Neuronal stem cell (in vitro differentiated cells): ENCODE results near the gene PFKFB4.

Experiments used
- DNase-seq: peaks from one replicate; pipeline ENCODE4 v3.0.0-alpha.2; 2013; ENCODE audit warnings: low spot score
- H2AFZ ChIP-seq: one replicate; pipeline ENCODE4 v1.6.1; 2013; ENCODE audit warnings: mild to moderate bottlenecking, low read length, inconsistent platforms
- H2AK5ac ChIP-seq: 2 replicates; pipeline ENCODE4 v1.6.1; 2013; ENCODE audit warnings: low read depth, mild to moderate bottlenecking, inconsistent platforms, low read length, moderate library complexity, mixed read lengths
- H2BK120ac ChIP-seq: 2 replicates; pipeline ENCODE4 v1.6.1; 2013; ENCODE audit warnings: low read depth, mild to moderate bottlenecking, inconsistent platforms, low read length, moderate library complexity, mixed read lengths
- H2BK12ac ChIP-seq: one replicate; pipeline ENCODE4 v1.6.1; 2013; ENCODE audit warnings: low read length, inconsistent platforms
- H2BK15ac ChIP-seq: 2 replicates; pipeline ENCODE4 v1.6.1; 2013; ENCODE audit warnings: mild to moderate bottlenecking, low read length, inconsistent platforms, mixed read lengths
- H2BK5ac ChIP-seq: one replicate; pipeline ENCODE4 v1.6.1; 2013; ENCODE audit warnings: inconsistent platforms, mild to moderate bottlenecking, low read length, moderate library complexity
- H3K14ac ChIP-seq: one replicate; pipeline ENCODE4 v1.6.1; 2013; ENCODE audit warnings: low read length, inconsistent platforms
- H3K18ac ChIP-seq: 2 replicates; pipeline ENCODE4 v1.6.1; 2013; ENCODE audit warnings: low read length, inconsistent platforms
- H3K23ac ChIP-seq: 2 replicates; pipeline ENCODE4 v1.6.1; 2013; ENCODE audit warnings: low read depth, mild to moderate bottlenecking, mixed read lengths, low read length, inconsistent platforms; ENCODE audit not compliant: poor library complexity
- H3K27ac ChIP-seq: replicated peaks from 3 replicates; pipeline ENCODE4 v1.5.1; 2013; ENCODE audit warnings: low read length, inconsistent platforms
- H3K27me3 ChIP-seq, 3 experiments: 2 replicates each; pipeline ENCODE4 v1.6.1; 2013; ENCODE audit warnings: low read length in 3 of 3, mild to moderate bottlenecking in 2 of 3, inconsistent platforms in 1 of 3, low read depth in 1 of 3, mixed read lengths in 1 of 3, moderate library complexity in 1 of 3; ENCODE audit not compliant: control insufficient read depth in 3 of 3, insufficient read depth in 3 of 3
- H3K36me3 ChIP-seq, 2 donors: replicated peaks in 1 of 2; 2 replicates each; pipeline ENCODE4 v1.6.1; 2013; ENCODE audit warnings: low read length in 2 of 2; ENCODE audit not compliant: control insufficient read depth in 2 of 2, insufficient read depth in 2 of 2
- H3K4ac ChIP-seq: 2 replicates; pipeline ENCODE4 v1.6.1; 2013; ENCODE audit warnings: inconsistent platforms, mild to moderate bottlenecking, low read length, moderate library complexity
- H3K4me1 ChIP-seq, 2 donors: 1 replicate in 1 of 2; 2 replicates in 1 of 2; pipeline ENCODE4 v1.6.1; 2013; ENCODE audit warnings: low read length in 2 of 2, low read depth in 1 of 2; ENCODE audit not compliant: control insufficient read depth in 2 of 2, insufficient read depth in 1 of 2
- H3K4me2 ChIP-seq: one replicate; pipeline ENCODE4 v1.6.1; 2013; ENCODE audit warnings: mild to moderate bottlenecking, low read length, inconsistent platforms; ENCODE audit not compliant: insufficient read depth, poor library complexity, severe bottlenecking
- H3K4me3 ChIP-seq, 2 donors: 2 replicates each; pipeline ENCODE4 v1.5.1; 2013; ENCODE audit warnings: low read length in 2 of 2, mild to moderate bottlenecking in 2 of 2, inconsistent platforms in 1 of 2, moderate library complexity in 1 of 2
- H3K79me1 ChIP-seq: one replicate; pipeline ENCODE4 v1.6.1; 2013; ENCODE audit warnings: low read depth, mild to moderate bottlenecking, inconsistent platforms, low read length, moderate library complexity
- H3K9ac ChIP-seq: one replicate; pipeline ENCODE4 v1.6.1; 2013; ENCODE audit warnings: mild to moderate bottlenecking, low read depth, low read length, inconsistent platforms; ENCODE audit not compliant: poor library complexity
- H3K9me3 ChIP-seq, 2 donors: replicated peaks in 1 of 2; 2 replicates each; pipeline versions ENCODE3 to v1.6.1; 2013; ENCODE audit warnings: low read length in 2 of 2, mild to moderate bottlenecking in 2 of 2, inconsistent platforms in 1 of 2, low read depth in 1 of 2, mixed read lengths in 1 of 2, moderate library complexity in 1 of 2; ENCODE audit not compliant: control insufficient read depth in 2 of 2, insufficient read depth in 1 of 2
- H4K8ac ChIP-seq: one replicate; pipeline ENCODE4 v1.6.1; 2013; ENCODE audit warnings: low read depth, mild to moderate bottlenecking, inconsistent platforms, low read length, moderate library complexity
- H4K91ac ChIP-seq: one replicate; pipeline ENCODE4 v1.6.1; 2013; ENCODE audit warnings: low read length, low read depth, mild to moderate bottlenecking, inconsistent platforms; ENCODE audit not compliant: poor library complexity
- WGBS, 2 donors: extraction: QIAGEN DNeasy Blood & Tissue Kit; methylation state at CpG; one replicate each; pipeline ENCODE4 v1.1.7; 2013; ENCODE audit warnings: missing lambda C conversion rate in 2 of 2, mixed read lengths in 1 of 2; ENCODE audit not compliant: insufficient read length in 2 of 2, insufficient replicate concordance in 1 of 2; ENCODE audit errors: extremely low coverage in 2 of 2; 5-methylcytosine and 5-hydroxymethylcytosine counted together

Gene PFKFB4

DNA sequence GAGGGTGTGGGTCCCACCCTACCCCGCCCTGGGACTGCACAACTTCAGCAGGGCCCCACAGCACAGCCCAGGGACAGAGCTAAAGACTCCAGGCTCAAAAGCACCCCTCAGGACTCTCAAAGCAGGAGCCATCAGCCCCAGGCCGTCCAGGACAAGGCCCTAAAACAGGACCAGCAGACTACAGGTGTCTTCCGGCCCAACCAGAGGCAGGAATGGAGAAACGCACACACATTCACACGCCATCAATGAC lies 84.0 kb downstream of the PFKFB4 start:
- peak overlapping the region; percentile 86 for H3K18ac ChIP-seq
- no peak overlapping the region for H4K8ac ChIP-seq
- H2BK120ac ChIP-seq: peak overlapping the region; percentile 73
- H3K9me3 ChIP-seq: no peaks in the 10 kb centered on the region
- peak overlapping the region; percentile 78 for H2BK12ac ChIP-seq
- H2AFZ ChIP-seq: peak overlapping the region; percentile 84
- peaks cover 5% of the 10 kb centered on the region for H3K79me1 ChIP-seq
- no peak for DNase-seq
- H3K4me1 ChIP-seq: peaks cover 11 to 14% of the 10 kb centered on the region in 2 donors
- peak overlapping the region; percentile 56 for H2BK5ac ChIP-seq
- H3K36me3 ChIP-seq: peaks cover 14 to 31% of the 10 kb centered on the region in 2 donors
- H2AK5ac ChIP-seq: peak overlapping the region; percentile 86
- H3K23ac ChIP-seq: no peak overlapping the region
- H3K4me2 ChIP-seq: peak overlapping the region; percentile 72
- no peak overlapping the region for H4K91ac ChIP-seq
- H3K4me3 ChIP-seq: peak overlapping the region; percentile 76 to 81
- H3K27ac ChIP-seq: peak overlapping the region; percentile 79
- no peak overlapping the region for H3K14ac ChIP-seq
- H3K9ac ChIP-seq: peak overlapping the region; percentile 64
- WGBS, 2 donors: no CpG with 5 or more reads among the region's 5 CpGs
- H2BK15ac ChIP-seq: peak overlapping the region; percentile 96
- H3K27me3 ChIP-seq: no peaks in the 10 kb centered on the region
- H3K4ac ChIP-seq: no peak overlapping the region

- WGBS, 2 donors: no CpG with 5 or more reads among the region's 1 CpG
- H4K91ac ChIP-seq: no peak overlapping the region
- H3K4me3 ChIP-seq: no peak overlapping the region
- H3K4me2 ChIP-seq: no peak overlapping the region
- H4K8ac ChIP-seq: no peak overlapping the region
- H2BK5ac ChIP-seq: no peak overlapping the region
- H3K14ac ChIP-seq: no peak overlapping the region
- H3K9ac ChIP-seq: peak overlapping the region; percentile 9
- peaks cover 24 to 28% of the 10 kb centered on the region in 2 donors for H3K4me1 ChIP-seq
- no peaks in the 10 kb centered on the region for H3K27me3 ChIP-seq
- no peak overlapping the region for H3K23ac ChIP-seq
- H2AK5ac ChIP-seq: peak overlapping the region; percentile 84
- H3K79me1 ChIP-seq: peaks cover 12% of the 10 kb centered on the region
- peaks cover 24 to 39% of the 10 kb centered on the region in 2 donors for H3K36me3 ChIP-seq
- no peak overlapping the region for H2AFZ ChIP-seq
- H2BK15ac ChIP-seq: no peak overlapping the region
- peak overlapping the region; percentile 28 for H3K18ac ChIP-seq
- no peak for DNase-seq
- no peak overlapping the region for H2BK12ac ChIP-seq
- no peak overlapping the region for H3K27ac ChIP-seq
- no peaks in the 10 kb centered on the region for H3K9me3 ChIP-seq
- H3K4ac ChIP-seq: no peak overlapping the region
- H2BK120ac ChIP-seq: no peak overlapping the region
Observed at GRCh38 chr3:48470286-48470685, 86.3 kb downstream of the PFKFB4 start.

- Histone ChIP-seq H2BK5ac (no peak overlapping the region), H2AK5ac (no peak overlapping the region), H4K91ac (no peak overlapping the region), H3K9me3 (no peaks in the 10 kb centered on the region), H3K79me1 (peaks cover 12% of the 10 kb centered on the region), H3K27me3 (no peaks in the 10 kb centered on the region), H3K27ac (no peak overlapping the region), H3K36me3 (peaks cover 31 to 39% of the 10 kb centered on the region in 2 donors), H2BK15ac (no peak overlapping the region), H2AFZ (no peak overlapping the region), H3K4me2 (no peak overlapping the region), H3K4me1 (peaks cover 25% of the 10 kb centered on the region in 2 donors), H3K18ac (peak overlapping the region; percentile 21), H2BK12ac (no peak overlapping the region), H4K8ac (peak overlapping the region; percentile 72), H3K4ac (no peak overlapping the region), H3K23ac (peak overlapping the region; percentile 29), H3K14ac (no peak overlapping the region), H2BK120ac (no peak overlapping the region), H3K9ac (no peak overlapping the region), H3K4me3 (no peak overlapping the region)
- no CpG with 5 or more reads among the region's 29 CpGs for WGBS, 2 donors
- DNase-seq: no peak
Observed at GRCh38 chr3:48469046-48469915, 87.3 kb downstream of the PFKFB4 start.

- no peak overlapping the region for H4K91ac ChIP-seq
- H3K18ac ChIP-seq: no peak overlapping the region
- no peak overlapping the region for H3K14ac ChIP-seq
- H3K23ac ChIP-seq: no peak overlapping the region
- no peak for DNase-seq
- H2BK5ac ChIP-seq: no peak overlapping the region
- no peak overlapping the region for H3K9ac ChIP-seq
- no peak overlapping the region for H2BK15ac ChIP-seq
- H3K27ac ChIP-seq: no peak overlapping the region
- peaks cover 12% of the 10 kb centered on the region for H3K79me1 ChIP-seq
- no peak overlapping the region for H2BK120ac ChIP-seq
- H3K9me3 ChIP-seq: no peaks in the 10 kb centered on the region
- H4K8ac ChIP-seq: no peak overlapping the region
- peaks cover 22 to 24% of the 10 kb centered on the region in 2 donors for H3K4me1 ChIP-seq
- WGBS, 2 donors: no CpG with 5 or more reads among the region's 8 CpGs
- no peak overlapping the region for H2BK12ac ChIP-seq
- H3K4me2 ChIP-seq: no peak overlapping the region
- H3K27me3 ChIP-seq: no peaks in the 10 kb centered on the region
- H3K4me3 ChIP-seq: no peak overlapping the region
- no peak overlapping the region for H2AFZ ChIP-seq
- no peak overlapping the region for H2AK5ac ChIP-seq
- peaks cover 31 to 44% of the 10 kb centered on the region in 2 donors for H3K36me3 ChIP-seq
- no peak overlapping the region for H3K4ac ChIP-seq
Observed at GRCh38 chr3:48468329-48468731, 88.3 kb downstream of the PFKFB4 start.
